Stimulated activated CD8-positive, alpha-beta memory T cell treated with anti-CD3 and anti-CD28 coated beads, Interleukin-12 subunit alpha, Interleukin-12 subunit beta, amount 100 ng/mL, for 1 hour (primary cell): ENCODE results near the gene ZNF160.
"Not testable (repeated sequence)": the region's sequence is repeated elsewhere in the genome, so short reads cannot be mapped to it uniquely, and the experiment has no call there.

ENCODE experiments used
- DNase-seq: peaks from one replicate; pipeline ENCODE4 v3.0.0-alpha.2; 2020; ENCODE audit warnings: low read depth

ZNF160 gene

GRCh38 chr19:53103234-53104203 is at the start of gene ZNF160:
TSS of gene ZNF160 (minus strand) at chr19:53103422. CDS start at chr19:53086276, 17,146 bp downstream.
- peak; percentile 98 for DNase-seq

GRCh38 chr19:53147645-53148044 is 44.4 kb upstream of the ZNF160 start:
- DNase-seq = no peak

- no peak for DNase-seq
These were observed 37.1 kb upstream of the ZNF160 start for GRCh38 chr19:53140351-53140750.

GRCh38 chr19:53136432-53136831 is 33.2 kb upstream of the ZNF160 start:
- no peak for DNase-seq

GRCh38 chr19:53132141-53132991 is 29.1 kb upstream of the ZNF160 start, which contains the start of gene ZNF415:
TSS of gene ZNF415 (minus strand) at chr19:53132910. CDS start at chr19:53122676, 10,234 bp downstream.
- peak; percentile 10 for DNase-seq

GRCh38 chr19:53131727-53132126 is 28.5 kb upstream of the ZNF160 start:
- no peak for DNase-seq

- DNase-seq = no peak
These were observed 27.9 kb upstream of the ZNF160 start for GRCh38 chr19:53131085-53131590.

GRCh38 chr19:53130506-53130905 is 27.3 kb upstream of the ZNF160 start:
- DNase-seq = no peak

- not testable (repeated sequence) for DNase-seq
These were observed 23.7 kb upstream of the ZNF160 start for GRCh38 chr19:53126733-53127526.

- DNase-seq = no peak
These were observed 20.2 kb upstream of the ZNF160 start for GRCh38 chr19:53123400-53123799.

GRCh38 chr19:53112286-53112685 is 9.1 kb upstream of the ZNF160 start:
- no peak for DNase-seq

GRCh38 chr19:53109527-53109926 is 6.3 kb upstream of the ZNF160 start:
- DNase-seq = no peak

GRCh38 chr19:53102756-53103233 is 427 bp downstream of the ZNF160 start:
- no peak for DNase-seq

GRCh38 chr19:53102206-53102755 is 941 bp downstream of the ZNF160 start:
- DNase-seq = no peak

- DNase-seq = no peak
These were observed 1.7 kb downstream of the ZNF160 start for GRCh38 chr19:53101518-53101917.

- DNase-seq = not testable (repeated sequence)
These were observed 4.7 kb downstream of the ZNF160 start for GRCh38 chr19:53098570-53098969.

- not testable (repeated sequence) for DNase-seq
These were observed 6.1 kb downstream of the ZNF160 start for GRCh38 chr19:53096982-53097690.

- DNase-seq = not testable (repeated sequence)
These were observed 6.6 kb downstream of the ZNF160 start for GRCh38 chr19:53096579-53096978.

GRCh38 chr19:53094754-53095575 is 8.3 kb downstream of the ZNF160 start:
- no peak for DNase-seq
